GM21367 (cell line): ENCODE results near the gene CCP110.
"Not testable (repeated sequence)": the region's sequence is repeated elsewhere in the genome, so short reads cannot be mapped to it uniquely, and the experiment has no call there.

ENCODE experiments used
- ATAC-seq: cut with Tn5 transposase; IDR thresholded peaks from one replicate; pipeline ENCODE4 v1.9.1; 2021; ENCODE audit not compliant: unreplicated experiment

Gene CCP110

GRCh38 chr16:19512297-19512696 is 11.4 kb upstream of the CCP110 start:
- no peak for ATAC-seq

GRCh38 chr16:19513377-19514053 is 10.2 kb upstream of the CCP110 start:
- no peak for ATAC-seq

GRCh38 chr16:19515757-19516156 is 8.0 kb upstream of the CCP110 start:
- no peak for ATAC-seq

GRCh38 chr16:19517424-19518089 is 6.2 kb upstream of the CCP110 start:
- no peak for ATAC-seq

GRCh38 chr16:19518388-19518787 is 5.4 kb upstream of the CCP110 start:
- no peak for ATAC-seq

GRCh38 chr16:19520861-19521331 is 2.8 kb upstream of the CCP110 start:
- no peak for ATAC-seq

- peak; percentile 53 for ATAC-seq
Observed at GRCh38 chr16:19521471-19522396, 2.0 kb upstream of the CCP110 start, which contains the start of gene GDE1. GDE1 (minus strand) TSS chr16:19522098; CDS start chr16:19521964, 134 bp downstream.

GRCh38 chr16:19522397-19522732 is 1.4 kb upstream of the CCP110 start:
- no peak for ATAC-seq

GRCh38 chr16:19522760-19523159 is 982 bp upstream of the CCP110 start:
- no peak for ATAC-seq

GRCh38 chr16:19523184-19523558 is 571 bp upstream of the CCP110 start:
- no peak for ATAC-seq

- ATAC-seq: no peak
Observed at GRCh38 chr16:19524356-19524615, 544 bp downstream of the CCP110 start.

- ATAC-seq: no peak
Observed at GRCh38 chr16:19524616-19525384, 1.1 kb downstream of the CCP110 start.

- no peak for ATAC-seq
Observed at GRCh38 chr16:19525385-19525723, 1.6 kb downstream of the CCP110 start.

- ATAC-seq: no peak
Observed at GRCh38 chr16:19527161-19527560, 3.4 kb downstream of the CCP110 start.

GRCh38 chr16:19528666-19529065 is 4.9 kb downstream of the CCP110 start:
- ATAC-seq: no peak

- ATAC-seq: no peak
Observed at GRCh38 chr16:19532601-19533000, 8.9 kb downstream of the CCP110 start.

GRCh38 chr16:19540241-19540970 is 16.7 kb downstream of the CCP110 start:
- no peak for ATAC-seq

- ATAC-seq: no peak
Observed at GRCh38 chr16:19542138-19542821, 18.5 kb downstream of the CCP110 start.

- ATAC-seq: not testable (repeated sequence)
Observed at GRCh38 chr16:19543278-19543996, 19.7 kb downstream of the CCP110 start.
